HG03095 (cell line): ENCODE data around the gene GOLGA1.
A peak's percentile ranks its signal among the peaks of the same experiment; 100 is the strongest.
"Not testable (repeated sequence)": the region's sequence is repeated elsewhere in the genome, so short reads cannot be mapped to it uniquely, and the experiment has no call there.

Experiments
- ATAC-seq: cut with Tn5 transposase; IDR thresholded peaks from one replicate; pipeline ENCODE4 v1.9.1; 2021; ENCODE audit warnings: moderate library complexity; ENCODE audit not compliant: unreplicated experiment

The GOLGA1 gene

GRCh38 chr9:124859803-124860581 lies 80.9 kb downstream of the GOLGA1 start:
- ATAC-seq: no peak

- no peak for ATAC-seq
These were observed 82.4 kb downstream of the GOLGA1 start for GRCh38 chr9:124858330-124859046.

- ATAC-seq: no peak
These were observed 83.2 kb downstream of the GOLGA1 start for GRCh38 chr9:124857533-124858162.

GRCh38 chr9:124855944-124856765 lies 84.7 kb downstream of the GOLGA1 start:
- no peak for ATAC-seq

- ATAC-seq: no peak
These were observed 85.3 kb downstream of the GOLGA1 start for GRCh38 chr9:124855566-124855943.

GRCh38 chr9:124854822-124855221 lies 86.1 kb downstream of the GOLGA1 start:
- no peak for ATAC-seq

GRCh38 chr9:124854161-124854560 lies 86.7 kb downstream of the GOLGA1 start:
- ATAC-seq: no peak

GRCh38 chr9:124853605-124854143 lies 87.2 kb downstream of the GOLGA1 start:
- ATAC-seq: no peak

- peak; percentile 68 for ATAC-seq
These were observed 87.9 kb downstream of the GOLGA1 start, which contains the start of gene WDR38 for GRCh38 chr9:124852829-124853531. TSS of gene WDR38 (plus strand) at chr9:124853460. CDS start at chr9:124853532, 72 bp downstream.

- ATAC-seq: no peak
These were observed 88.6 kb downstream of the GOLGA1 start for GRCh38 chr9:124852121-124852828.

- ATAC-seq: no peak
These were observed 91.1 kb downstream of the GOLGA1 start for GRCh38 chr9:124849801-124850200.

GRCh38 chr9:124846969-124847368 lies 93.9 kb downstream of the GOLGA1 start:
- no peak for ATAC-seq

- not testable (repeated sequence) for ATAC-seq
These were observed 94.4 kb downstream of the GOLGA1 start for GRCh38 chr9:124846467-124846866.

- no peak for ATAC-seq
These were observed 96.6 kb downstream of the GOLGA1 start for GRCh38 chr9:124844291-124844690.

- no peak for ATAC-seq
These were observed 97.3 kb downstream of the GOLGA1 start for GRCh38 chr9:124843456-124844034.

GRCh38 chr9:124841075-124841821 lies 99.6 kb downstream of the GOLGA1 start:
- no peak for ATAC-seq

GRCh38 chr9:124840300-124840833 lies 100.5 kb downstream of the GOLGA1 start:
- ATAC-seq: no peak
